IgD-negative memory B cell (primary cell): ENCODE data around the gene FRMD4A. TPM values are rescaled to one million over a fixed set of nuclear protein-coding genes. Genes with fewer than 3 reads are reported as not detected.
A peak's percentile ranks its signal among the peaks of the same experiment; 100 is the strongest.

ENCODE experiments used
- H3K27ac Mint-ChIP-seq, 3 donors: one replicate each; pipeline ENCODE4 v1.8.0; 2020 to 2022; ENCODE audit warnings: mild to moderate bottlenecking in 3 of 3, mixed read lengths in 3 of 3, moderate library complexity in 1 of 3
- H3K27me3 Mint-ChIP-seq: one replicate; pipeline ENCODE4 v1.8.0; 2021; ENCODE audit warnings: mixed read lengths
- H3K36me3 Mint-ChIP-seq: one replicate; pipeline ENCODE4 v1.8.0; 2020; ENCODE audit warnings: mild to moderate bottlenecking, mixed read lengths
- H3K4me1 Mint-ChIP-seq, 3 donors: one replicate each; pipeline ENCODE4 v1.8.0; 2020 to 2022; ENCODE audit warnings: mixed read lengths in 3 of 3, mild to moderate bottlenecking in 1 of 3
- H3K4me3 Mint-ChIP-seq, 4 donors: one replicate each; pipeline ENCODE4 v1.8.0; 2020 to 2022; ENCODE audit warnings: mild to moderate bottlenecking in 4 of 4, mixed read lengths in 4 of 4, moderate library complexity in 3 of 4
- H3K9me3 Mint-ChIP-seq, 3 donors: one replicate each; pipeline ENCODE4 v1.8.0; 2020 to 2021; ENCODE audit warnings: mixed read lengths in 3 of 3, mild to moderate bottlenecking in 1 of 3
- polyA plus RNA-seq: library from polyadenylated mRNA; unstranded; fragments of 300-500 nt; fragmentation: Illumina TruSeq; gene quantifications from one replicate; pipeline ENCODE4 v1.2.3, GENCODE V29; 2021

FRMD4A gene
- polyA plus RNA-seq, 1 donor from 2014 or later: 1.7 TPM

DNA sequence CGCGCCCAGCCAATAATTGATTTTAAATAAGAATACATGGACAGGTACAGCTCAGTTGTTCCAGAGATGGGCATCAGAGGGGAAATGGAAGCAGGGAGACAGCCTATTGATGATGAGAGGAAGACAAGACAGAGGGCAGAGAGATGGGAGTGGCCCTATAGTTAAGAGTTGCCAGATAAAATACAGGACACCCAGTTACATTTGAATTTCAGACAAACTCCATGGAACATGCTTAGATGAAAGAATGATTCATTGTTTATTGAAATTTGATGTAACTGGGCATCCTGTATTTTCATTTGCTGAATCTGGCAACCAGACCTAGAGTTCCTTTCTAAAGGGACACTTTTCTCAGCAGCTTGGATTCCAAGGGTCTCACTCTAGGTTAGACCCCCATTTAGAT, 341.1 kb downstream of the FRMD4A start:
- Mint-ChIP-seq H3K4me3 (peak overlapping the region in 1 of 4 donors; percentile 17), H3K27ac (peak overlapping the region in 1 of 3 donors; percentile 33), H3K4me1 (peaks cover 21 to 36% (median 32%) of the 10 kb centered on the region in 3 donors), H3K9me3 (peaks cover 0 to 1% (median 0%) of the 10 kb centered on the region in 3 donors), H3K36me3 (peaks cover 1% of the 10 kb centered on the region), H3K27me3 (peaks cover 1% of the 10 kb centered on the region)

- Mint-ChIP-seq H3K4me3 (no peak overlapping the region), H3K27ac (no peak overlapping the region), H3K27me3 (peaks cover 1% of the 10 kb centered on the region), H3K36me3 (peaks cover 1% of the 10 kb centered on the region), H3K4me1 (peaks cover 8 to 22% (median 18%) of the 10 kb centered on the region in 3 donors), H3K9me3 (peaks cover 0 to 1% (median 0%) of the 10 kb centered on the region in 3 donors)
Observed at GRCh38 chr10:13987446-13987845, 343.3 kb downstream of the FRMD4A start.

DNA sequence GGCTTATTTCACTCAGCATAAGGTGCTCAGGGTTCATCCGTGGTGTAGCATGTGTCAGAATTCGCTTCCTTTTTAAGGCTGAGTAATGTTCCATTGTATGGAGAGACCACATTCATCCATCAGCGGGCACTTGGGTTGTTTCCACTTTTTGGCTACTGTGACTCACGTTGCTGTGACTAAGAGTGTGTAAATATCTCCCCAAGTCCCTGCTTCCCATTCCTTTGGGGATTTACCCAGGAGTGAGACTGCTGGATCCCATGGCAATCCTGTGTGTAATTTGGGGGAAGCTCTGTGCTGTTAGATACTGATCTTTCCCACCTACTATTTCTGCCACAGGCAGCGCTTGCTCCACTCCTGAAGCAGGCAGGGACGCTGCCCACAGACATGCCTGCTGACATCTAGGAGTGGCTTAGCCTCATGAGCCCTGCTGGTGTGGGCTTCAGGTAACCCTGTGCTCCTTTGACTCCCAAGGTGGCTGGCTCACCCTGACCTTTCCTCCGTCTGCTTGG, 346.0 kb downstream of the FRMD4A start:
- peaks cover 8 to 17% (median 13%) of the 10 kb centered on the region in 3 donors for H3K4me1 Mint-ChIP-seq
- H3K27ac Mint-ChIP-seq: peak overlapping the region in 1 of 3 donors; percentile 0
- H3K27me3 Mint-ChIP-seq: no peaks in the 10 kb centered on the region
- H3K9me3 Mint-ChIP-seq: peaks cover 0 to 1% (median 0%) of the 10 kb centered on the region in 3 donors
- H3K4me3 Mint-ChIP-seq: no peak overlapping the region
- H3K36me3 Mint-ChIP-seq: peaks cover 5% of the 10 kb centered on the region

- Mint-ChIP-seq H3K27me3 (no peaks in the 10 kb centered on the region), H3K4me1 (peaks cover 6 to 10% (median 8%) of the 10 kb centered on the region in 3 donors), H3K27ac (no peak overlapping the region), H3K4me3 (no peak overlapping the region), H3K36me3 (peaks cover 4% of the 10 kb centered on the region), H3K9me3 (no peaks in the 10 kb centered on the region)
Observed at GRCh38 chr10:13983035-13983434, 347.7 kb downstream of the FRMD4A start.

- no peaks in the 10 kb centered on the region for H3K9me3 Mint-ChIP-seq
- no peak overlapping the region for H3K4me3 Mint-ChIP-seq
- H3K27me3 Mint-ChIP-seq: peaks cover 3% of the 10 kb centered on the region
- H3K27ac Mint-ChIP-seq: no peak overlapping the region
- H3K36me3 Mint-ChIP-seq: peaks cover 4% of the 10 kb centered on the region
- H3K4me1 Mint-ChIP-seq: peaks cover 0 to 4% (median 0%) of the 10 kb centered on the region in 3 donors
Observed at GRCh38 chr10:13978533-13979115, 352.1 kb downstream of the FRMD4A start.

DNA sequence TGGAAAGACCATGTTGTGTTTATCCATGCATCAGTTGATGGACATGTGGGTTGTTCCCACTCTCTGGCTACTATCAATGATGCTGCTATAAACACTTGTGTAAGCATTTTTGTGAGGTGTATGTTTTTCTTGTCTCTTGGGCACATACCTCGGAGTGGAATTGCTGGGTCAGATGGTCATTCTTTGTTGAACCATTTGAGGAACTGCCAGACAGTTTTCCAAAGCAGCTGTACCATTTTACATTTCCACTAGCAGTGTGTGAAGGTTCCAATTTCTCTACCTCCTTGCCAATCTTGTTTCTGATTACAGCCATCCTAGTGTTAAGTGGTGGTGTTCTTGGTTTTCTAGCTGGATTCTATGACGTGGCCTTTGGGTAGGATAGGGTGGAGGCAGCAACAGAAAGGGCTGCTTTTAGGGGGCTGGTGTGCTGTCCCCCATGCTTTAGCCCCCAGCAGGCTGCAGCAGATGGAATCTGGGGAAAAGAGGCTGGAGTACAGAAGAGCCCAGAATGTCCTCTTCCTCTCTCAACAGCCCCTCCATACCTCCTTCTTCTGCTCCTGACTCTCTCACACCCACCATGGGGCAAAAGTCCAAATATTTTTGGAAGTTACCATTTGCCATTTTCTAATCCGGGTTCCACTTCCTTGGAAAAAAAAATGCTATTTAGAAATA, 352.7 kb downstream of the FRMD4A start:
- H3K4me1 Mint-ChIP-seq: peaks cover 0 to 4% (median 0%) of the 10 kb centered on the region in 3 donors
- peaks cover 3% of the 10 kb centered on the region for H3K27me3 Mint-ChIP-seq
- no peak overlapping the region for H3K4me3 Mint-ChIP-seq
- H3K36me3 Mint-ChIP-seq: peaks cover 4% of the 10 kb centered on the region
- H3K27ac Mint-ChIP-seq: no peak overlapping the region
- H3K9me3 Mint-ChIP-seq: no peaks in the 10 kb centered on the region

GRCh38 chr10:13973742-13974141, 357.0 kb downstream of the FRMD4A start:
- no peak overlapping the region for H3K4me3 Mint-ChIP-seq
- no peaks in the 10 kb centered on the region for H3K36me3 Mint-ChIP-seq
- H3K4me1 Mint-ChIP-seq: no peaks in the 10 kb centered on the region
- no peaks in the 10 kb centered on the region for H3K9me3 Mint-ChIP-seq
- peaks cover 5% of the 10 kb centered on the region for H3K27me3 Mint-ChIP-seq
- no peak overlapping the region for H3K27ac Mint-ChIP-seq

- Mint-ChIP-seq H3K9me3 (no peaks in the 10 kb centered on the region), H3K36me3 (no peaks in the 10 kb centered on the region), H3K27me3 (peaks cover 3% of the 10 kb centered on the region), H3K4me1 (no peaks in the 10 kb centered on the region), H3K4me3 (no peak overlapping the region), H3K27ac (no peak overlapping the region)
Observed at GRCh38 chr10:13972609-13973008, 358.1 kb downstream of the FRMD4A start.

- Mint-ChIP-seq H3K4me3 (no peak overlapping the region), H3K27me3 (peaks cover 2% of the 10 kb centered on the region), H3K27ac (peak overlapping the region in 1 of 3 donors; percentile 8), H3K4me1 (no peaks in the 10 kb centered on the region), H3K9me3 (no peaks in the 10 kb centered on the region), H3K36me3 (no peaks in the 10 kb centered on the region)
Observed at GRCh38 chr10:13971601-13972475, 358.9 kb downstream of the FRMD4A start.

DNA sequence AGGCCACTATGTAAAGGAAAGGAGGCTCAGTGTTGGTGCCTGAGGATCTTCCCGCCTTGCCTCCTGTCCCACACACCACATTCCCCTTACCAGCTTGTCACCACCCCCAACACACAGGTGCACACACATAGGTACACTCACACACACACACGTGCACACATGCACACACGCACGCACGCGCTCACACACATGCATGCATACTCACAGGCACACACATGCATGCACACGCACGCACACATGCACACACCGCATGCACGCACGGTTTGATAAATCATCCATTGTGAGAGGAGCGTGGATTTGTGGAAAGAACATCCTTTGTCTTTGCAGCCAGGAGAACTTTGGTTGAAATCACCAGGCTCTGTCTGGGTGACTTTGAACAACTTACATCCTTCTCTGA, 359.8 kb downstream of the FRMD4A start:
- Mint-ChIP-seq H3K4me3 (no peak overlapping the region), H3K36me3 (no peaks in the 10 kb centered on the region), H3K27me3 (peaks cover 6% of the 10 kb centered on the region), H3K4me1 (no peaks in the 10 kb centered on the region), H3K9me3 (no peaks in the 10 kb centered on the region), H3K27ac (no peak overlapping the region)

DNA sequence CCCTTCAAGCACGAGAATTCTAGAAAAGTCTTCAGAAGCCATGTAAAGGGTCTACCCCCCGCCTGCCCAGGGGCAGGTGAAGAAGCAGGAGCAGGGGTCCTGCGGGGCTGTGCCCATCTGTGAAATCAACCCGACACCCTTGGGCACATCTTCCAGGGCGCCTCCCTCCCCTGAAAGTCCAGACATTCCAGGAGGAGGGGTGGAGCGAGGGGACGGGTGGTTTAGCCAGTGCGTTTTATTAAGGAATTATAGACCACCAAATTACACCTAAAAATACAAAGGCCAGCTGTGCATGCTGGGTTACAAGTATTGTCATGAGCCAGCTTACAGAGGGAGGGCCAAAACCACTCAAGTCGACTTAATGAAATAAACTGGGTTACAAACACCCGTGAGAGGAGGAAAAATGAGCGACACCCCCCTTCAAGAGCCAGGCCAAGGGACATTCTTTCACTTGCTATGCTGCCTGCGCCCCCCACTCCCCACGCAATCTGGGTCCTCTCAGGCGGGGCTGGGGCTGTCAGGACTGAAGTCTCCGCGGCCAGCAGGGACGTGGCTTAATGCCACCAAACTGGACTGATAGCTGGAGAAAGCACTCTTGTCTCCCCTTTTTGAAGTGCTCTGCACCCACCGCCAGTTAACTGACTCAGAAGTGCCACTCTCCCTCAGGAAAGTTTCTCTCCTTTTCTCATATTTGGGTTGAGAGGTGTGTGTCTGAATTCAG, 360.3 kb downstream of the FRMD4A start:
- Mint-ChIP-seq H3K4me1 (no peaks in the 10 kb centered on the region), H3K27me3 (peaks cover 6% of the 10 kb centered on the region)

GRCh38 chr10:13969792-13970140, 361.0 kb downstream of the FRMD4A start:
- Mint-ChIP-seq H3K27me3 (peaks cover 6% of the 10 kb centered on the region), H3K4me3 (no peak overlapping the region), H3K36me3 (no peaks in the 10 kb centered on the region), H3K9me3 (no peaks in the 10 kb centered on the region), H3K4me1 (no peaks in the 10 kb centered on the region), H3K27ac (no peak overlapping the region)

More for the DNA sequence above, 360.3 kb downstream of the FRMD4A start:
- no peak overlapping the region for H3K27ac Mint-ChIP-seq
- no peaks in the 10 kb centered on the region for H3K36me3 Mint-ChIP-seq
- H3K4me3 Mint-ChIP-seq: no peak overlapping the region
- no peaks in the 10 kb centered on the region for H3K9me3 Mint-ChIP-seq

GRCh38 chr10:13969118-13969791, 361.5 kb downstream of the FRMD4A start:
- Mint-ChIP-seq H3K27ac (no peak overlapping the region), H3K27me3 (peaks cover 6% of the 10 kb centered on the region), H3K9me3 (no peaks in the 10 kb centered on the region), H3K4me3 (no peak overlapping the region), H3K4me1 (no peaks in the 10 kb centered on the region), H3K36me3 (no peaks in the 10 kb centered on the region)

- H3K27me3 Mint-ChIP-seq: peaks cover 16% of the 10 kb centered on the region
- H3K9me3 Mint-ChIP-seq: no peaks in the 10 kb centered on the region
- H3K36me3 Mint-ChIP-seq: no peaks in the 10 kb centered on the region
- peaks cover 0 to 4% (median 0%) of the 10 kb centered on the region in 3 donors for H3K4me1 Mint-ChIP-seq
- H3K27ac Mint-ChIP-seq: no peak overlapping the region
- H3K4me3 Mint-ChIP-seq: no peak overlapping the region
Observed at GRCh38 chr10:13961853-13962252, 368.9 kb downstream of the FRMD4A start.
